HepG2 (cell line): ENCODE results near the gene TXNL4A. TPM values are rescaled to one million over a fixed set of nuclear protein-coding genes. Genes with fewer than 3 reads are reported as not detected.

ENCODE experiments used
- ATF7 ChIP-seq, 2 experiments: fragments of 450-650 bp in 1 of 2; sonication (generic) in 1 of 2; formaldehyde crosslinking in 1 of 2; IDR thresholded peaks; 2 replicates each; pipeline versions ENCODE4 v1.4.0 to v1.6.1; 2016 to 2020; ENCODE audit warnings: antibody characterized with exemption in 1 of 2, mild to moderate bottlenecking in 1 of 2, missing genetic modification reagents in 1 of 2
- CBFB ChIP-seq: sonication (generic); formaldehyde crosslinking; IDR thresholded peaks from 2 replicates; pipeline ENCODE4 v1.4.0; 2020; ENCODE audit warnings: missing genetic modification reagents
- DMAP1 ChIP-seq: IDR thresholded peaks from 2 replicates; pipeline ENCODE4 v1.6.1; 2016
- ETV6 ChIP-seq: sonication (generic); formaldehyde crosslinking; conservative IDR thresholded peaks from 2 replicates; pipeline ENCODE4 v1.4.0; 2020; ENCODE audit warnings: missing genetic modification reagents
- FOXA3 ChIP-seq: IDR thresholded peaks from 2 replicates; pipeline ENCODE4 v1.6.1; 2016; ENCODE audit warnings: missing genetic modification reagents, missing compliant biosample characterization
- KMT2B ChIP-seq: IDR thresholded peaks from 2 replicates; pipeline ENCODE4 v1.6.1; 2016; ENCODE audit warnings: missing genetic modification reagents, missing compliant biosample characterization
- MEF2D ChIP-seq: sonication (generic); formaldehyde crosslinking; IDR thresholded peaks from 2 replicates; pipeline ENCODE4 v1.5.1; 2020; ENCODE audit warnings: mild to moderate bottlenecking, missing genetic modification reagents
- NR1H2 ChIP-seq: sonication (generic); formaldehyde crosslinking; IDR thresholded peaks from 2 replicates; pipeline ENCODE4 v1.8.1; 2022; ENCODE audit warnings: low read depth, missing genetic modification reagents, borderline replicate concordance
- NRL ChIP-seq: sonication (generic); formaldehyde crosslinking; IDR thresholded peaks from 2 replicates; pipeline ENCODE4 v1.5.0; 2020; ENCODE audit warnings: missing genetic modification reagents, mild to moderate bottlenecking, moderate library complexity, borderline replicate concordance
- TEAD3 ChIP-seq: optimal IDR thresholded peaks from 2 replicates; pipeline ENCODE3; 2016; ENCODE audit warnings: borderline replicate concordance
- THAP11 ChIP-seq: IDR thresholded peaks from 2 replicates; pipeline ENCODE4 v1.6.1; 2016; ENCODE audit warnings: missing biosample characterization, missing genetic modification reagents
- ZMYM3 ChIP-seq: sonication (generic); formaldehyde crosslinking; IDR thresholded peaks from 2 replicates; pipeline ENCODE4 v1.5.1; 2020; ENCODE audit warnings: mild to moderate bottlenecking, missing genetic modification reagents
- ZNF337 ChIP-seq: sonication (generic); formaldehyde crosslinking; IDR thresholded peaks from 2 replicates; pipeline ENCODE4 v1.5.1; 2020; ENCODE audit warnings: missing genetic modification reagents, low read depth, mild to moderate bottlenecking, borderline replicate concordance
- ZNF343 ChIP-seq: sonication (generic); formaldehyde crosslinking; IDR thresholded peaks from 2 replicates; pipeline ENCODE4 v1.4.0; 2020; ENCODE audit warnings: mild to moderate bottlenecking, missing genetic modification reagents
- ZNF563 ChIP-seq: sonication (generic); formaldehyde crosslinking; IDR thresholded peaks from 2 replicates; pipeline ENCODE4 v1.8.0; 2022; ENCODE audit warnings: mild to moderate bottlenecking, moderate library complexity, missing genetic modification reagents
- ZNF761 ChIP-seq: sonication (generic); formaldehyde crosslinking; conservative IDR thresholded peaks from 2 replicates; pipeline ENCODE4 v1.4.0; 2020; ENCODE audit warnings: mild to moderate bottlenecking, missing genetic modification reagents
- polyA plus RNA-seq, 8 experiments: library from polyadenylated mRNA; depleted of rRNA in 3 of 8; stranded (reverse) in 7 of 8; unstranded in 1 of 8; fragments of >200 nt; fragmentation: Illumina TruSeq in 4 of 8; extraction: Trizol in 4 of 8; gene quantifications; 2 replicates each; pipeline versions ENCODE4 v1.2.1 to v1.2.3, GENCODE V29; 2011 to 2016; ENCODE audit warnings: low read depth in 4 of 8, missing spikeins in 1 of 8, mixed read lengths in 1 of 8; ENCODE audit not compliant: insufficient read depth in 1 of 8
- total RNA-seq, 5 experiments: library from RNA; depleted of rRNA; stranded (reverse); fragments of >200 nt; fragmentation: Illumina TruSeq; extraction: Trizol; gene quantifications; 2 replicates each; pipeline ENCODE4 v1.2.3, GENCODE V29; 2016; ENCODE audit warnings: low read depth in 1 of 5
- TF ChIP-seq, protein P1 (sequence below): sonication (generic); formaldehyde crosslinking; IDR thresholded peaks from 2 replicates; pipeline ENCODE4 v1.4.0; 2020; ENCODE audit warnings: missing genetic modification reagents
- TF ChIP-seq, protein P2 (sequence below): sonication (generic); formaldehyde crosslinking; IDR thresholded peaks from 2 replicates; pipeline ENCODE4 v1.8.0; 2022; ENCODE audit warnings: mild to moderate bottlenecking, missing genetic modification reagents; ENCODE audit not compliant: insufficient replicate concordance
- TF ChIP-seq, protein P3 (sequence below): IDR thresholded peaks from 2 replicates; pipeline ENCODE4 v1.6.1; 2012; ENCODE audit warnings: low read length, improper control_type of control experiment
- TF ChIP-seq, protein P4 (sequence below): sonication (generic); formaldehyde crosslinking; IDR thresholded peaks from 2 replicates; pipeline ENCODE4 v1.5.1; 2020; ENCODE audit warnings: mild to moderate bottlenecking, moderate library complexity, missing genetic modification reagents
- TF ChIP-seq, protein P5 (sequence below): sonication (generic); formaldehyde crosslinking; IDR thresholded peaks from 2 replicates; pipeline ENCODE4 v1.4.0; 2020; ENCODE audit warnings: missing genetic modification reagents, mild to moderate bottlenecking, borderline replicate concordance

Gene TXNL4A
- total and polyA plus RNA-seq, 2 of the 13 experiments (the other 11 are each of a cell fraction or from before 2014, with no cell fraction given) = 172 to 202 TPM

DNA sequence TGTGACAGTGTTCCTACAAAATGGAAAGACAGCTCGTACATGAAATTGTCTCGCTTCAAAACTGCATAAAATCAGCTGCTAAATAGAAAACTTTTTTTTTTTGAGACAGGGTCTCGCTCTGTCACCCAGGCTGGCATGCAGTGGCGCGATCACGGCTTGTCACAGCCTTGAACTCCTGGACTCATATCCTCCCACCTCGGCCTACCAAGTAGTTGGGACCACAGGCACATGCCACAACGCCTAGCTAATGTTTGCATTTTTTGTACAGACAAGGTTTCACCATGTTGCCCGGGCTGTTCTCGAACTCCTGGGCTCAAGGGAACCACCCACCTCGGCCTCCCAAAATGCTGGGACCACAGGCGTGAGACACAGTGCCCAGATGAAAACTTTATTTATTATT, 3.2 kb downstream of the TXNL4A start (continued):
- TF ChIP-seq FOXA3 = peak; percentile 39; the same call in 1 of the 2 replicates
- TF ChIP-seq, protein P1, sequence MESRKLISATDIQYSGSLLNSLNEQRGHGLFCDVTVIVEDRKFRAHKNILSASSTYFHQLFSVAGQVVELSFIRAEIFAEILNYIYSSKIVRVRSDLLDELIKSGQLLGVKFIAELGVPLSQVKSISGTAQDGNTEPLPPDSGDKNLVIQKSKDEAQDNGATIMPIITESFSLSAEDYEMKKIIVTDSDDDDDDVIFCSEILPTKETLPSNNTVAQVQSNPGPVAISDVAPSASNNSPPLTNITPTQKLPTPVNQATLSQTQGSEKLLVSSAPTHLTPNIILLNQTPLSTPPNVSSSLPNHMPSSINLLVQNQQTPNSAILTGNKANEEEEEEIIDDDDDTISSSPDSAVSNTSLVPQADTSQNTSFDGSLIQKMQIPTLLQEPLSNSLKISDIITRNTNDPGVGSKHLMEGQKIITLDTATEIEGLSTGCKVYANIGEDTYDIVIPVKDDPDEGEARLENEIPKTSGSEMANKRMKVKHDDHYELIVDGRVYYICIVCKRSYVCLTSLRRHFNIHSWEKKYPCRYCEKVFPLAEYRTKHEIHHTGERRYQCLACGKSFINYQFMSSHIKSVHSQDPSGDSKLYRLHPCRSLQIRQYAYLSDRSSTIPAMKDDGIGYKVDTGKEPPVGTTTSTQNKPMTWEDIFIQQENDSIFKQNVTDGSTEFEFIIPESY (CRISPR knock-in tag) = peak; percentile 84
- TF ChIP-seq CBFB (CRISPR knock-in tag) = no peak
- TF ChIP-seq KMT2B (CRISPR knock-in tag) = 0 out of 2 replicates have a peak, but pooled peaks have one; percentile 32
- TF ChIP-seq DMAP1 = peak; percentile 38; the same call in 1 of the 2 replicates
- TF ChIP-seq ZNF761 (CRISPR knock-in tag) = no peak
- TF ChIP-seq, protein P2, sequence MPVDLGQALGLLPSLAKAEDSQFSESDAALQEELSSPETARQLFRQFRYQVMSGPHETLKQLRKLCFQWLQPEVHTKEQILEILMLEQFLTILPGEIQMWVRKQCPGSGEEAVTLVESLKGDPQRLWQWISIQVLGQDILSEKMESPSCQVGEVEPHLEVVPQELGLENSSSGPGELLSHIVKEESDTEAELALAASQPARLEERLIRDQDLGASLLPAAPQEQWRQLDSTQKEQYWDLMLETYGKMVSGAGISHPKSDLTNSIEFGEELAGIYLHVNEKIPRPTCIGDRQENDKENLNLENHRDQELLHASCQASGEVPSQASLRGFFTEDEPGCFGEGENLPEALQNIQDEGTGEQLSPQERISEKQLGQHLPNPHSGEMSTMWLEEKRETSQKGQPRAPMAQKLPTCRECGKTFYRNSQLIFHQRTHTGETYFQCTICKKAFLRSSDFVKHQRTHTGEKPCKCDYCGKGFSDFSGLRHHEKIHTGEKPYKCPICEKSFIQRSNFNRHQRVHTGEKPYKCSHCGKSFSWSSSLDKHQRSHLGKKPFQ (CRISPR knock-in tag) = peak; percentile 39
- no peak for TF ChIP-seq ETV6
- TF ChIP-seq ZNF343 (CRISPR knock-in tag) = no peak
- TF ChIP-seq ATF7 (IDR thresholded peaks at IDR 0.05) = no peak
- TF ChIP-seq ATF7 (CRISPR knock-in tag; IDR thresholded peaks at IDR 0.05) = peak; percentile 58; the same call in 1 of the 2 replicates
- TF ChIP-seq TEAD3 (CRISPR knock-in tag) = peak; percentile 81
- TF ChIP-seq THAP11 (CRISPR knock-in tag) = 0 out of 2 replicates have a peak, but pooled peaks have one; percentile 22
- 0 out of 2 replicates have a peak, but pooled peaks have one; percentile 33 for TF ChIP-seq MEF2D (CRISPR knock-in tag)
- TF ChIP-seq ZNF337 (CRISPR knock-in tag) = no peak
- TF ChIP-seq, protein P3, sequence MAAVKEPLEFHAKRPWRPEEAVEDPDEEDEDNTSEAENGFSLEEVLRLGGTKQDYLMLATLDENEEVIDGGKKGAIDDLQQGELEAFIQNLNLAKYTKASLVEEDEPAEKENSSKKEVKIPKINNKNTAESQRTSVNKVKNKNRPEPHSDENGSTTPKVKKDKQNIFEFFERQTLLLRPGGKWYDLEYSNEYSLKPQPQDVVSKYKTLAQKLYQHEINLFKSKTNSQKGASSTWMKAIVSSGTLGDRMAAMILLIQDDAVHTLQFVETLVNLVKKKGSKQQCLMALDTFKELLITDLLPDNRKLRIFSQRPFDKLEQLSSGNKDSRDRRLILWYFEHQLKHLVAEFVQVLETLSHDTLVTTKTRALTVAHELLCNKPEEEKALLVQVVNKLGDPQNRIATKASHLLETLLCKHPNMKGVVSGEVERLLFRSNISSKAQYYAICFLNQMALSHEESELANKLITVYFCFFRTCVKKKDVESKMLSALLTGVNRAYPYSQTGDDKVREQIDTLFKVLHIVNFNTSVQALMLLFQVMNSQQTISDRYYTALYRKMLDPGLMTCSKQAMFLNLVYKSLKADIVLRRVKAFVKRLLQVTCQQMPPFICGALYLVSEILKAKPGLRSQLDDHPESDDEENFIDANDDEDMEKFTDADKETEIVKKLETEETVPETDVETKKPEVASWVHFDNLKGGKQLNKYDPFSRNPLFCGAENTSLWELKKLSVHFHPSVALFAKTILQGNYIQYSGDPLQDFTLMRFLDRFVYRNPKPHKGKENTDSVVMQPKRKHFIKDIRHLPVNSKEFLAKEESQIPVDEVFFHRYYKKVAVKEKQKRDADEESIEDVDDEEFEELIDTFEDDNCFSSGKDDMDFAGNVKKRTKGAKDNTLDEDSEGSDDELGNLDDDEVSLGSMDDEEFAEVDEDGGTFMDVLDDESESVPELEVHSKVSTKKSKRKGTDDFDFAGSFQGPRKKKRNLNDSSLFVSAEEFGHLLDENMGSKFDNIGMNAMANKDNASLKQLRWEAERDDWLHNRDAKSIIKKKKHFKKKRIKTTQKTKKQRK = no peak
- TF ChIP-seq, protein P4, sequence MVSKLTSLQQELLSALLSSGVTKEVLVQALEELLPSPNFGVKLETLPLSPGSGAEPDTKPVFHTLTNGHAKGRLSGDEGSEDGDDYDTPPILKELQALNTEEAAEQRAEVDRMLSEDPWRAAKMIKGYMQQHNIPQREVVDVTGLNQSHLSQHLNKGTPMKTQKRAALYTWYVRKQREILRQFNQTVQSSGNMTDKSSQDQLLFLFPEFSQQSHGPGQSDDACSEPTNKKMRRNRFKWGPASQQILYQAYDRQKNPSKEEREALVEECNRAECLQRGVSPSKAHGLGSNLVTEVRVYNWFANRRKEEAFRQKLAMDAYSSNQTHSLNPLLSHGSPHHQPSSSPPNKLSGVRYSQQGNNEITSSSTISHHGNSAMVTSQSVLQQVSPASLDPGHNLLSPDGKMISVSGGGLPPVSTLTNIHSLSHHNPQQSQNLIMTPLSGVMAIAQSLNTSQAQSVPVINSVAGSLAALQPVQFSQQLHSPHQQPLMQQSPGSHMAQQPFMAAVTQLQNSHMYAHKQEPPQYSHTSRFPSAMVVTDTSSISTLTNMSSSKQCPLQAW (CRISPR knock-in tag) = 0 out of 2 replicates have a peak, but pooled peaks have one; percentile 26
- peak; percentile 56; the same call in 1 of the 2 replicates for TF ChIP-seq ZMYM3
- TF ChIP-seq, protein P5, sequence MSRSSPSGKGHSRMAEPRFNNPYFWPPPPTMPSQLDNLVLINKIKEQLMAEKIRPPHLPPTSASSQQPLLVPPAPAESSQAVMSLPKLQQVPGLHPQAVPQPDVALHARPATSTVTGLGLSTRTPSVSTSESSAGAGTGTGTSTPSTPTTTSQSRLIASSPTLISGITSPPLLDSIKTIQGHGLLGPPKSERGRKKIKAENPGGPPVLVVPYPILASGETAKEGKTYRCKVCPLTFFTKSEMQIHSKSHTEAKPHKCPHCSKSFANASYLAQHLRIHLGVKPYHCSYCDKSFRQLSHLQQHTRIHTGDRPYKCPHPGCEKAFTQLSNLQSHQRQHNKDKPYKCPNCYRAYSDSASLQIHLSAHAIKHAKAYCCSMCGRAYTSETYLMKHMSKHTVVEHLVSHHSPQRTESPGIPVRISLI (CRISPR knock-in tag) = peak; percentile 65; the same call in 1 of the 2 replicates
- TF ChIP-seq ZNF563 = no peak
- no peak for TF ChIP-seq NRL
- no peak for TF ChIP-seq NR1H2 (CRISPR knock-in tag)
